Esophagus muscularis mucosa (tissue), 4 donors: ENCODE data around the gene MAN1A1. TPM values are rescaled to one million over a fixed set of nuclear protein-coding genes. Genes with fewer than 3 reads are reported as not detected.

ENCODE experiments used
- DNase-seq: peaks from one replicate; pipeline ENCODE4 v3.0.0-alpha.2; 2017; ENCODE audit errors: extremely low spot score
- H3K27ac ChIP-seq, 4 donors: fragments of 200-600 bp; sonication (generic); replicated peaks in 1 of 4; 1 replicate in 3 of 4; 2 replicates in 1 of 4; pipeline ENCODE4 v1.5.1; 2016 to 2019; ENCODE audit warnings: mild to moderate bottlenecking in 1 of 4
- H3K27me3 ChIP-seq, 4 donors: fragments of 200-600 bp; sonication (generic); one replicate each; pipeline versions ENCODE4 v1.5.1 to v1.6.0; 2016 to 2019
- H3K36me3 ChIP-seq, 4 donors: fragments of 200-600 bp; sonication (generic); one replicate each; pipeline ENCODE4 v1.5.1; 2016 to 2019
- H3K4me1 ChIP-seq, 4 donors: fragments of 200-600 bp; sonication (generic); one replicate each; pipeline ENCODE4 v1.5.1; 2016 to 2019
- H3K4me3 ChIP-seq, 4 donors: fragments of 200-600 bp; sonication (generic); 1 replicate in 2 of 4; 2 replicates in 2 of 4; pipeline ENCODE4 v1.5.1; 2016 to 2019; ENCODE audit warnings: mild to moderate bottlenecking in 4 of 4, moderate library complexity in 1 of 4
- H3K9me3 ChIP-seq, 4 donors: fragments of 200-600 bp; sonication (generic); 1 replicate in 3 of 4; 2 replicates in 1 of 4; pipeline ENCODE4 v1.5.1; 2016 to 2019
- CTCF ChIP-seq, 3 experiments: fragments of 200-600 bp in 2 of 3; fragments of 450-650 bp in 1 of 3; sonication (generic) in 2 of 3; IDR thresholded peaks; one replicate each; pipeline ENCODE4 v1.5.1; 2017 to 2019; ENCODE audit warnings: antibody characterized with exemption in 3 of 3, mild to moderate bottlenecking in 2 of 3, moderate library complexity in 1 of 3
- EP300 ChIP-seq: sonication (generic); formaldehyde crosslinking; IDR thresholded peaks from one replicate; pipeline ENCODE4 v1.6.1; 2017; ENCODE audit warnings: antibody characterized with exemption
- POLR2A ChIP-seq: fragments of 450-650 bp; IDR thresholded peaks from one replicate; pipeline ENCODE4 v1.6.1; 2017; ENCODE audit warnings: antibody characterized with exemption, moderate library complexity, mild to moderate bottlenecking, low read depth
- POLR2AphosphoS5 ChIP-seq, 2 donors: sonication (generic); formaldehyde crosslinking; IDR thresholded peaks; one replicate each; pipeline ENCODE4 v1.6.1; 2017; ENCODE audit warnings: antibody characterized with exemption in 2 of 2
- WGBS: methylation state at CpG from one replicate; pipeline ENCODE4 v1.1.5; 2018; 5-methylcytosine and 5-hydroxymethylcytosine counted together
- intact Hi-C: fragments of 100-400 bp; cut with DNase I; formaldehyde crosslinking; loops from one replicate; pipeline ENCODE4 v1.15.1; 2023
- total RNA-seq, 4 donors: library from RNA; depleted of rRNA; stranded (reverse); fragments of >200 nt; gene quantifications; one replicate each; pipeline versions ENCODE4 v1.1.0 to v1.2.1, GENCODE V29; 2016

The MAN1A1 gene
- total RNA-seq, 4 donors from 2014 or later: 79.4 to 125 (median 101) TPM

GRCh38 chr6:119215885-119216590 is 133.5 kb downstream of the MAN1A1 start:
- H3K4me3 ChIP-seq: no peak overlapping the region
- intact Hi-C loops: no loop called here
- H3K36me3 ChIP-seq: no peaks in the 10 kb centered on the region
- TF ChIP-seq CTCF (IDR thresholded peaks at IDR 0.05): no peak
- no peak overlapping the region for H3K27ac ChIP-seq
- H3K9me3 ChIP-seq: no peaks in the 10 kb centered on the region
- 84% methylated on average over 9 of the region's 9 CpGs for WGBS
- peaks cover 8 to 25% (median 16%) of the 10 kb centered on the region in 4 donors for H3K4me1 ChIP-seq
- H3K27me3 ChIP-seq: no peaks in the 10 kb centered on the region
- no peak for DNase-seq

- DNase-seq: no peak
- WGBS: 39% methylated on average over 1 of the region's 1 CpG
- TF ChIP-seq CTCF (IDR thresholded peaks at IDR 0.05) (no peak), POLR2A (no peak), POLR2AphosphoS5 (IDR thresholded peaks at IDR 0.05) (no peak), EP300 (no peak)
- Histone ChIP-seq H3K36me3 (no peaks in the 10 kb centered on the region), H3K27me3 (no peaks in the 10 kb centered on the region), H3K9me3 (no peaks in the 10 kb centered on the region), H3K4me1 (peaks cover 8 to 31% (median 22%) of the 10 kb centered on the region in 4 donors), H3K4me3 (no peak overlapping the region), H3K27ac (no peak overlapping the region)
- intact Hi-C loops: no loop called here
Measured at GRCh38 chr6:119215309-119215708, 134.3 kb downstream of the MAN1A1 start.

- Histone ChIP-seq H3K4me1 (peaks cover 2 to 39% (median 35%) of the 10 kb centered on the region in 4 donors), H3K9me3 (no peaks in the 10 kb centered on the region), H3K27ac (no peak overlapping the region), H3K4me3 (no peak overlapping the region), H3K36me3 (no peaks in the 10 kb centered on the region), H3K27me3 (no peaks in the 10 kb centered on the region)
- intact Hi-C loops: no loop called here
- TF ChIP-seq CTCF (IDR thresholded peaks at IDR 0.05) (no peak), EP300 (no peak), POLR2AphosphoS5 (IDR thresholded peaks at IDR 0.05) (no peak), POLR2A (no peak)
- DNase-seq: no peak
Measured at GRCh38 chr6:119210596-119210995, 139.0 kb downstream of the MAN1A1 start.

- WGBS: 88% methylated on average over 11 of the region's 11 CpGs
- Histone ChIP-seq H3K4me1 (peaks cover 0 to 34% (median 29%) of the 10 kb centered on the region in 4 donors), H3K9me3 (no peaks in the 10 kb centered on the region), H3K27ac (no peak overlapping the region), H3K36me3 (no peaks in the 10 kb centered on the region), H3K4me3 (no peak overlapping the region), H3K27me3 (no peaks in the 10 kb centered on the region)
- DNase-seq: no peak
- intact Hi-C loops: no loop called here
- no peak for TF ChIP-seq EP300
- TF ChIP-seq CTCF (IDR thresholded peaks at IDR 0.05): no peak
- no peak for TF ChIP-seq POLR2A
- TF ChIP-seq POLR2AphosphoS5 (IDR thresholded peaks at IDR 0.05): no peak
Measured at GRCh38 chr6:119209452-119210205, 139.9 kb downstream of the MAN1A1 start.
